Lower lobe of right lung (tissue), 2 donors: ENCODE results near the gene ACACB. TPM values are rescaled to one million over a fixed set of nuclear protein-coding genes. Genes with fewer than 3 reads are reported as not detected.
"Not testable (repeated sequence)": the region's sequence is repeated elsewhere in the genome, so short reads cannot be mapped to it uniquely, and the experiment has no call there.

Experiments used
- ATAC-seq, 2 donors: fragments of 200-7000 bp; cut with Tn5 transposase; one replicate each; pipeline ENCODE4 v1.9.1; 2020 to 2022; ENCODE audit warnings: mild to moderate bottlenecking in 2 of 2, moderate library complexity in 2 of 2
- DNase-seq: peaks from one replicate; pipeline ENCODE4 v3.0.0-alpha.2; 2020
- H3K27ac ChIP-seq: fragments of 200-600 bp; one replicate; pipeline ENCODE4 v1.8.0; 2022
- H3K27me3 ChIP-seq: fragments of 200-600 bp; one replicate; pipeline ENCODE4 v1.8.0; 2022; ENCODE audit warnings: low read depth
- H3K36me3 ChIP-seq: fragments of 200-600 bp; one replicate; pipeline ENCODE4 v1.8.0; 2022; ENCODE audit warnings: mild to moderate bottlenecking
- H3K4me1 ChIP-seq: fragments of 200-600 bp; one replicate; pipeline ENCODE4 v1.8.0; 2022
- H3K4me3 ChIP-seq: fragments of 200-600 bp; one replicate; pipeline ENCODE4 v1.8.0; 2022; ENCODE audit warnings: mild to moderate bottlenecking
- H3K9me3 ChIP-seq: fragments of 200-600 bp; one replicate; pipeline ENCODE4 v1.8.0; 2022
- intact Hi-C: fragments of 100-400 bp; cut with DNase I; formaldehyde crosslinking; loops from one replicate; pipeline ENCODE4 v1.11.0; 2022
- total RNA-seq: library from RNA; stranded (reverse); fragmentation: NEBNext Ultra II Directional; extraction: Animal tissue kit (Norgen Biotek cat#: 25700); gene quantifications from one replicate; pipeline ENCODE4 v1.2.1, GENCODE V29; 2021
- TF ChIP-seq, protein P1 (sequence below): fragments of 200-600 bp; IDR thresholded peaks from one replicate; pipeline ENCODE4 v1.8.0; 2022; ENCODE audit warnings: antibody characterized with exemption, mild to moderate bottlenecking
- donor health status: DM: no; HTN: yes; CAD: no; lungs with severe emphysema.

The ACACB gene
- total RNA-seq, 1 donor from 2014 or later, result 42.5 TPM

DNA sequence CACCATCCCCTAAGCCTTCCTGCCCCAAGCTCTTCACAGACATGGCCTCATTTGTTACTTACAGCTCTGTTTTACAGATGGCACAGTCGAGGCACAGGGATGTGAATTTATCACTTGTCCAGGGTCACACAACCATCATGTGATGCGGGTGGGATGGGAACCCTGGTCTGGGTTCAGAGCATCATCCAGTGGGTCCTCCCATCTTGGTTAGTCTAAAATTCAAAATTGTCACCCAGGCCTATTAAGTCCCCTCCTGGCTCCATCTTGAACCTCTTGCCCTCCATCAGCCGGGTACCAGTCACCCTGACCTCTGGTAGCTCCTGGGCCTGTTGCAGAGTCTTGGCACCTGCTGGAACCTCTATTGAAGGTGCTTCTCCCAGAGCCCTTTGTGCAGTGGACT lies 52.9 kb downstream of the ACACB start:
- no peaks in the 10 kb centered on the region for H3K9me3 ChIP-seq
- intact Hi-C loops, result no loop called here
- H3K27me3 ChIP-seq, result no peaks in the 10 kb centered on the region
- peaks cover 76% of the 10 kb centered on the region for H3K36me3 ChIP-seq
- TF ChIP-seq, protein P1, sequence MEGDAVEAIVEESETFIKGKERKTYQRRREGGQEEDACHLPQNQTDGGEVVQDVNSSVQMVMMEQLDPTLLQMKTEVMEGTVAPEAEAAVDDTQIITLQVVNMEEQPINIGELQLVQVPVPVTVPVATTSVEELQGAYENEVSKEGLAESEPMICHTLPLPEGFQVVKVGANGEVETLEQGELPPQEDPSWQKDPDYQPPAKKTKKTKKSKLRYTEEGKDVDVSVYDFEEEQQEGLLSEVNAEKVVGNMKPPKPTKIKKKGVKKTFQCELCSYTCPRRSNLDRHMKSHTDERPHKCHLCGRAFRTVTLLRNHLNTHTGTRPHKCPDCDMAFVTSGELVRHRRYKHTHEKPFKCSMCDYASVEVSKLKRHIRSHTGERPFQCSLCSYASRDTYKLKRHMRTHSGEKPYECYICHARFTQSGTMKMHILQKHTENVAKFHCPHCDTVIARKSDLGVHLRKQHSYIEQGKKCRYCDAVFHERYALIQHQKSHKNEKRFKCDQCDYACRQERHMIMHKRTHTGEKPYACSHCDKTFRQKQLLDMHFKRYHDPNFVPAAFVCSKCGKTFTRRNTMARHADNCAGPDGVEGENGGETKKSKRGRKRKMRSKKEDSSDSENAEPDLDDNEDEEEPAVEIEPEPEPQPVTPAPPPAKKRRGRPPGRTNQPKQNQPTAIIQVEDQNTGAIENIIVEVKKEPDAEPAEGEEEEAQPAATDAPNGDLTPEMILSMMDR, result no peak
- H3K4me1 ChIP-seq, result peaks cover 9% of the 10 kb centered on the region
- DNase-seq (no peak), ATAC-seq (no peak)
- H3K4me3 ChIP-seq, result no peak overlapping the region
- no peak overlapping the region for H3K27ac ChIP-seq

DNA sequence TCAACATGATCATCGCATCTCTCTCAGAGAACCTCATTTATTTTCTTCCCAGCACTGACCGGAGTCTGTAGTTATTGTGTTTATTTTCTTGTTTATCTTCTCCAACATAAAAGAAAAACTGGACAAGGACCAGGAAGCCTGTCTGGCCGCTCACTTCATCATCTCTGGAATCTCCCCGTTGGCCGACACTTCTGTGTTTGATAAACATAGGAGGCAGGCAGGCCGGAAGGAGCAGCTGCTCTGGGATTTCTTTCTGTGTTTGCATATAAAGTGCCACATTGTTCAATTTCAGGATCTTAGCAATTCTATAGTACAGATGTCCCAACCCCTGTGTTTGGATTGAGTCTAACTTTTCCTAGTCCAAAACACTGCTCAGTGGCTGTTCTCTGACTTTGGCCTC lies 53.3 kb downstream of the ACACB start:
- no peak for DNase-seq
- ATAC-seq, result no peak
- no peaks in the 10 kb centered on the region for H3K9me3 ChIP-seq
- H3K36me3 ChIP-seq, result peaks cover 80% of the 10 kb centered on the region
- intact Hi-C loops, result no loop called here
- peaks cover 9% of the 10 kb centered on the region for H3K4me1 ChIP-seq
- no peaks in the 10 kb centered on the region for H3K27me3 ChIP-seq
- H3K27ac ChIP-seq, result no peak overlapping the region
- no peak overlapping the region for H3K4me3 ChIP-seq
- TF ChIP-seq, protein P1, result no peak

DNA sequence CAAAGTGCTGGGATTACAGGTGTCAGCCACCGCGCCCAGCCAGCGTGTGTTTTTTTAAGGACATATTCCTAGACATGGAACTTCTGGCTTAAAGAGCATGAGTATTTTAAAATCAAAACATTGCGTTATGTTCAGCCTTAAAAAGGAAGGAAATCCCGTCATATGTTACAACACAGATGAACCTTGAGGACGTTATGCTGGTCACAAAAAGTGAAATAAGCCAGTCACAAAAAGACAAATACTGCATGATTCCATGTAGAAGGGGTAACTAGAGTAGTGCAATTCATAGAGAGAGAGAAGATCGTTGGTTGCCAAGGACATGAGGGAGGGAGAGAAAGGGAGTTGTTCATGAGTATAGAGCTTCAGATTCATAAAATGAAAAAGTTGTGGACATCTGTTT lies 53.9 kb downstream of the ACACB start:
- Histone ChIP-seq H3K9me3 (no peaks in the 10 kb centered on the region), H3K27me3 (no peaks in the 10 kb centered on the region), H3K4me1 (peaks cover 9% of the 10 kb centered on the region), H3K36me3 (peaks cover 84% of the 10 kb centered on the region), H3K4me3 (no peak overlapping the region), H3K27ac (no peak overlapping the region)
- intact Hi-C loops, result no loop called here
- DNase-seq (no peak), ATAC-seq (peak; percentile 56 to 68)
- TF ChIP-seq, protein P1, result no peak

GRCh38 chr12:109172787-109173186 lies 56.4 kb downstream of the ACACB start:
- DNase-seq, intact Hi-C loops, ATAC-seq, H3K4me1 ChIP-seq, H3K9me3 ChIP-seq, H3K27ac ChIP-seq, H3K4me3 ChIP-seq, H3K27me3 ChIP-seq: not testable (repeated sequence)
- H3K36me3 ChIP-seq, result peaks cover 86% of the 10 kb centered on the region

- TF ChIP-seq, protein P1, result no peak
- no peaks in the 10 kb centered on the region for H3K27me3 ChIP-seq
- H3K27ac ChIP-seq, result no peak overlapping the region
- H3K36me3 ChIP-seq, result peaks cover 86% of the 10 kb centered on the region
- H3K9me3 ChIP-seq, result no peaks in the 10 kb centered on the region
- intact Hi-C loops, result no loop called here
- no peak overlapping the region for H3K4me3 ChIP-seq
- no peak for DNase-seq
- peaks cover 9% of the 10 kb centered on the region for H3K4me1 ChIP-seq
- no peak for ATAC-seq
These were observed 57.3 kb downstream of the ACACB start for GRCh38 chr12:109173443-109174240.

DNA sequence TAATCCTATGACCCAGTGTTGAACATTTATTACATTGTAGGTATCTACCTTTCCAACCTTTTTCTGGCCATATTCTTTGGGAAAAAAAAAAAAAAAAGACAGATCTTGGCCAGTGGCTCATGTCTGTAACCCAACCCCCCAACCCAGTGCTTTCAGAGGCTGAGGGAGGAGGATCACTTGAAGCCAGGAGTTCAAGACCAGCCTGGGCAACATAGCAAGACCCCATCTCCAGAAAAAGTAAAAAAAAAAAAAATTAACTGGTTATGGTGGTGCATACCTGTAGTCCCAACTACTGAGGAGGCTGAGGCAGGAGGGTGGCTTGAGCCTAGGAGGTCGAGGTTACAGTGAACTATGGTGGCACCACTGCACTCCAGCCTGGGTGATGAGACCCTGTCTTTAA lies 58.1 kb downstream of the ACACB start:
- Histone ChIP-seq H3K36me3 (peaks cover 86% of the 10 kb centered on the region), H3K4me1 (peaks cover 9% of the 10 kb centered on the region), H3K9me3 (no peaks in the 10 kb centered on the region), H3K27ac (no peak overlapping the region), H3K4me3 (no peak overlapping the region), H3K27me3 (no peaks in the 10 kb centered on the region)
- TF ChIP-seq, protein P1, result no peak
- ATAC-seq (no peak), DNase-seq (no peak)
- intact Hi-C loops, result no loop called here
